ENCODE data around the gene ASPHD2.

ASPHD2 gene

DNA sequence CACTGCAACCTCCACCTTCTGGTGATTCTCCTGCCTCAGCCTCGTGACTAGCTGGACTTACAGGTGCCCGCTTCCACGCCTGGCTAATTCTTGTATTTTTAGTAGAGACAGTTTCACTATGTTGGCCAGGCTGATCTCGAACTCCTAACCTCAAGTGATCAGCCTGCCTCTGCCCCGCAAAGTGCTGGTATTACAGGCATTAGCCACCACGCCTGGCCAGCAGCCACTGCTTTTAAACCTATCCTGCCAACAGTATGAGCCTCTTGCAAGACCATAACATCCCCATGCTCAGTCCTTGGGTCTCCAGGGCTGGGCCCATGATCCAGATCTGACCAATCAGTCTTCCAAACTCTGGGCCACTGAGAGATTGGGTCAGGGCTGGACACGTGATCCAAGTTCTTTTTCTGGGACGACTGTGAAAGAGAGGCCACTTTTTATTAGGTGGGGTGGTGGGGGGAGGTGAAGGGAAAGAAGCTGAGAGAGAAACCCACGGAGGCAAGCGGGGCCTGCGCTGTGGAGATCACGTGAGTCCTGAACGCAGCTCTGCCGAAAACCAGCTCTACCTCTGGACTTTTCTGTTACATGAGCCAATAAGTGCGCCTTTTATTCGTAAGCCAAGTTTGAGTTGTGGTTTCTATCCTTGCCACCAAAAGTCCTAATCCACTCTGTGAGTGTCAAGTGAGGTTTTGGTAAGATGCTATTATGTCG, 17.9 kb downstream of the ASPHD2 start:
- Histone ChIP-seq H3K36me3 (replicated peaks; ENCODE audit: low read depth, low read length) (peaks cover 56% of the 10 kb centered on the region), H3K9ac (ENCODE audit: low read length) (no peak overlapping the region), H4K20me1 (ENCODE audit: insufficient read depth, low read length) (peaks cover 32% of the 10 kb centered on the region), H3K4me1 (ENCODE audit: low read length) (peaks cover 7% of the 10 kb centered on the region), H3K4me2 (ENCODE audit: low read length) (no peak overlapping the region), H2AFZ (ENCODE audit: low read depth, low read length) (no peak overlapping the region), H3K27me3 (ENCODE audit: low read depth, low read length) (no peaks in the 10 kb centered on the region), H3K27ac (ENCODE audit: low read length) (no peak overlapping the region), H3K79me2 (ENCODE audit: low read length) (peaks cover 27% of the 10 kb centered on the region), H3K9me3 (ENCODE audit: insufficient read depth, low read length) (no peaks in the 10 kb centered on the region), H3K4me3 (ENCODE audit: low read length) (no peak overlapping the region)
- TF ChIP-seq, protein P1, sequence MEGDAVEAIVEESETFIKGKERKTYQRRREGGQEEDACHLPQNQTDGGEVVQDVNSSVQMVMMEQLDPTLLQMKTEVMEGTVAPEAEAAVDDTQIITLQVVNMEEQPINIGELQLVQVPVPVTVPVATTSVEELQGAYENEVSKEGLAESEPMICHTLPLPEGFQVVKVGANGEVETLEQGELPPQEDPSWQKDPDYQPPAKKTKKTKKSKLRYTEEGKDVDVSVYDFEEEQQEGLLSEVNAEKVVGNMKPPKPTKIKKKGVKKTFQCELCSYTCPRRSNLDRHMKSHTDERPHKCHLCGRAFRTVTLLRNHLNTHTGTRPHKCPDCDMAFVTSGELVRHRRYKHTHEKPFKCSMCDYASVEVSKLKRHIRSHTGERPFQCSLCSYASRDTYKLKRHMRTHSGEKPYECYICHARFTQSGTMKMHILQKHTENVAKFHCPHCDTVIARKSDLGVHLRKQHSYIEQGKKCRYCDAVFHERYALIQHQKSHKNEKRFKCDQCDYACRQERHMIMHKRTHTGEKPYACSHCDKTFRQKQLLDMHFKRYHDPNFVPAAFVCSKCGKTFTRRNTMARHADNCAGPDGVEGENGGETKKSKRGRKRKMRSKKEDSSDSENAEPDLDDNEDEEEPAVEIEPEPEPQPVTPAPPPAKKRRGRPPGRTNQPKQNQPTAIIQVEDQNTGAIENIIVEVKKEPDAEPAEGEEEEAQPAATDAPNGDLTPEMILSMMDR (IDR thresholded peaks at IDR 0.05; ENCODE audit: low read depth, low read length): no peak
- no peak for TF ChIP-seq EZH2phosphoT487 (IDR thresholded peaks at IDR 0.05; ENCODE audit: low read depth)

DNA sequence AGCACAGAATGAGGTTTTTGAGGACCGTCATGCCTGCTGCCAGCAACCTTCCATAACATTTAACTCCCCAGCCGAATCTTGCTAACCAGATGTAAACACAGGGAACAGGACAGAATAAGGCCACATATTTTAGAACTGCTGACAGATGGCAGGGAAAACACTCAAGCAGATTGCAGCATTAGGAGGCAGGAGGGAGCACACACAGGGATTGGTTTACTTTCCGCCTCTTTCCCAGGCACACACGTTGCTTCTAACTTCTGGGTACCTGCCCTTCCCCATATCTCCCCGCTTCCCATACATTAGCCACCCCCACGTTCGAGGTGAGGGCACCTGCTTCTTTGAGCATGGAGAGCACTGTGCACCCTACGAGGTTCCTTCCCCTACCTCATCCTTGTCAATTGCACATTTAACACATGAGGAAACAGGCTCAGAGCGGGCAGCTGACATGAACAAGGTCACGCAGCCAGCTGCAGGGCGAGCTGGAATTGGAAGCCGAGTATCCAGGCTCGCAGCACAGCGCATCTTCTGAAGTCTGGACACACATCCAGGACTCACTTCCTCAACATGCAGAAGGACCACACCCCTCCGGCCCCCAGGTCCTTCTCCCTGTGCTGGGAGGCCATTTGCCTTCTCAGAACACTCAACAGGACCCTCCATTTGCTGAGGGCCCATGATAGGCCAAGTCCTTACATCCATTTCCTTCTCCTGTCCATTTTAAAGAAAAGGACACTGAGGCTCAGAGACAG, 18.7 kb downstream of the ASPHD2 start:
- no peak overlapping the region for H3K9ac ChIP-seq (ENCODE audit: low read length)
- no peak overlapping the region for H3K27ac ChIP-seq (ENCODE audit: low read length)
- no peak overlapping the region for H3K4me2 ChIP-seq (ENCODE audit: low read length)
- H3K4me1 ChIP-seq (ENCODE audit: low read length): no peaks in the 10 kb centered on the region
- peaks cover 19% of the 10 kb centered on the region for H3K79me2 ChIP-seq (ENCODE audit: low read length)
- H3K27me3 ChIP-seq (ENCODE audit: low read depth, low read length): no peaks in the 10 kb centered on the region
- no peak for TF ChIP-seq EZH2phosphoT487 (IDR thresholded peaks at IDR 0.05; ENCODE audit: low read depth)
- TF ChIP-seq, protein P1 (IDR thresholded peaks at IDR 0.05; ENCODE audit: low read depth, low read length): no peak
- no peaks in the 10 kb centered on the region for H3K9me3 ChIP-seq (ENCODE audit: insufficient read depth, low read length)
- H2AFZ ChIP-seq (ENCODE audit: low read depth, low read length): no peak overlapping the region
- peaks cover 25% of the 10 kb centered on the region for H4K20me1 ChIP-seq (ENCODE audit: insufficient read depth, low read length)
- peaks cover 54% of the 10 kb centered on the region for H3K36me3 ChIP-seq (replicated peaks; ENCODE audit: low read depth, low read length)
- no peak overlapping the region for H3K4me3 ChIP-seq (ENCODE audit: low read length)

DNA sequence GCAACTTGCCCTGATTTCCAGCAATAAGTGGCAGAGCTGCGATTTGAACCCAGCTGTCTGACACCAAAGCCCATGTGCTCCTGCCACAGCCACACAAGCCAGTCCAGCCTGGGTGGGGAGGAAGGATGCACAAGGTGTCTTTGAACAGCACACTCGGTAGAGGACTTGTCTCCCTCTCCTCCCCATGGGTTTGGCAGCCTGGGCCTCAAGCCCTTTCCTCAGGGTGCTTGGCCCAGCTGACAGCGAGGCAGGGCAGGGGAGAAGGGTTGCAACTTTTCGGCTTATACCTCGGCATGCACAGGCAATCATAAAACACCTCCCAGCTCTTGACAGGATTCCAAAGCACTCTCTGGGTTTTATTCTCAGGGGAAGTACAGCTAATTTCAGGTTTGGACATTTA, 19.3 kb downstream of the ASPHD2 start:
- Histone ChIP-seq H3K27ac (ENCODE audit: low read length) (no peak overlapping the region), H3K4me1 (ENCODE audit: low read length) (no peaks in the 10 kb centered on the region), H2AFZ (ENCODE audit: low read depth, low read length) (no peak overlapping the region), H3K79me2 (ENCODE audit: low read length) (peaks cover 14% of the 10 kb centered on the region), H3K27me3 (ENCODE audit: low read depth, low read length) (no peaks in the 10 kb centered on the region), H3K36me3 (replicated peaks; ENCODE audit: low read depth, low read length) (peaks cover 53% of the 10 kb centered on the region), H4K20me1 (ENCODE audit: insufficient read depth, low read length) (peaks cover 19% of the 10 kb centered on the region), H3K4me2 (ENCODE audit: low read length) (no peak overlapping the region), H3K4me3 (ENCODE audit: low read length) (no peak overlapping the region), H3K9ac (ENCODE audit: low read length) (no peak overlapping the region), H3K9me3 (ENCODE audit: insufficient read depth, low read length) (no peaks in the 10 kb centered on the region)
- no peak for TF ChIP-seq EZH2phosphoT487 (IDR thresholded peaks at IDR 0.05; ENCODE audit: low read depth)
- TF ChIP-seq, protein P1 (IDR thresholded peaks at IDR 0.05; ENCODE audit: low read depth, low read length): no peak

DNA sequence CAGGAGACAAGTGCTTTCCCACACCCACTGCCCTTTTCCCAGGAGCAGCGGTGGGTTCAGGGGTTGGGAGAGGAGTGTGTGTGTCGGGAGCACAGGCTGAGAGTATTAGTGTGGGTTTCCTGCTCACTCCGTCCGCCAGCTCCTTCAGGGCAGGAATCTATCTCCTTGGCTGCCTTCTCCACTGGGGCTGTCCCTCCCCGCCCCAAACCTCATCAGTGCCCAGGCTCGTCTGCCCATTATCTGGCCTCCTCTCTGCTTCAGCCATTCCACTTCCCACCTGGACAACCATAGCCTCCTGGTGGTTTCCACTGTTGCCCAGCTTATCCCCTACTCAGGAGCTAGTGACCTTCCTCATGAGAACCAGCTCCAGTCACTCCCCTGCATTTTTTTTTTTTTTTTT, 19.9 kb downstream of the ASPHD2 start:
- no peak overlapping the region for H3K4me2 ChIP-seq (ENCODE audit: low read length)
- TF ChIP-seq EZH2phosphoT487 (IDR thresholded peaks at IDR 0.05; ENCODE audit: low read depth): no peak
- TF ChIP-seq, protein P1 (IDR thresholded peaks at IDR 0.05; ENCODE audit: low read depth, low read length): no peak
- peaks cover 53% of the 10 kb centered on the region for H3K36me3 ChIP-seq (replicated peaks; ENCODE audit: low read depth, low read length)
- no peak overlapping the region for H3K27ac ChIP-seq (ENCODE audit: low read length)
- peaks cover 13% of the 10 kb centered on the region for H4K20me1 ChIP-seq (ENCODE audit: insufficient read depth, low read length)
- no peak overlapping the region for H2AFZ ChIP-seq (ENCODE audit: low read depth, low read length)
- peaks cover 7% of the 10 kb centered on the region for H3K79me2 ChIP-seq (ENCODE audit: low read length)
- H3K27me3 ChIP-seq (ENCODE audit: low read depth, low read length): no peaks in the 10 kb centered on the region
- no peak overlapping the region for H3K4me3 ChIP-seq (ENCODE audit: low read length)
- no peak overlapping the region for H3K9ac ChIP-seq (ENCODE audit: low read length)
- no peaks in the 10 kb centered on the region for H3K4me1 ChIP-seq (ENCODE audit: low read length)
- H3K9me3 ChIP-seq (ENCODE audit: insufficient read depth, low read length): no peaks in the 10 kb centered on the region

Data from OCI-LY3 (cell line).